SJCRH30 (cell line): Measurements from ENCODE around the gene MYL10. TPM values are rescaled to one million over a fixed set of nuclear protein-coding genes. Genes with fewer than 3 reads are reported as not detected.
"Not testable (repeated sequence)": the region's sequence is repeated elsewhere in the genome, so short reads cannot be mapped to it uniquely, and the experiment has no call there.

Experiments used
- DNase-seq, 2 experiments: peaks; one replicate each; pipeline ENCODE4 v3.0.0-alpha.2; 2015 to 2020
- H3K27ac ChIP-seq: fragments of 250-450 bp; sonication (Bioruptor Pico); 2 replicates; pipeline ENCODE4 v1.5.1; 2020; ENCODE audit warnings: mild to moderate bottlenecking, moderate library complexity
- H3K27me3 ChIP-seq: fragments of 250-450 bp; sonication (Bioruptor Pico); 2 replicates; pipeline ENCODE4 v1.5.1; 2020; ENCODE audit warnings: mild to moderate bottlenecking, moderate library complexity
- H3K36me3 ChIP-seq: fragments of 250-450 bp; sonication (Bioruptor Pico); 2 replicates; pipeline ENCODE4 v1.5.1; 2020; ENCODE audit warnings: mild to moderate bottlenecking, moderate library complexity
- H3K4me1 ChIP-seq: fragments of 250-450 bp; sonication (Bioruptor Pico); 2 replicates; pipeline ENCODE4 v1.5.1; 2020; ENCODE audit warnings: mild to moderate bottlenecking, moderate library complexity
- H3K4me3 ChIP-seq: fragments of 250-450 bp; sonication (Bioruptor Pico); 2 replicates; pipeline ENCODE4 v1.5.1; 2020; ENCODE audit warnings: mild to moderate bottlenecking, moderate library complexity
- H3K9me3 ChIP-seq: fragments of 250-450 bp; sonication (Bioruptor Pico); replicated peaks from 2 replicates; pipeline ENCODE4 v1.5.1; 2020; ENCODE audit warnings: mild to moderate bottlenecking, moderate library complexity
- total RNA-seq: library from RNA; depleted of rRNA; stranded (reverse); fragments of >200 nt; shearing (Covaris generic); gene quantifications from 2 replicates; pipeline ENCODE4 v1.2.3, GENCODE V29; 2014

MYL10 gene
- total RNA-seq, 1 experiment from 2014 or later: 3.9 TPM

DNA sequence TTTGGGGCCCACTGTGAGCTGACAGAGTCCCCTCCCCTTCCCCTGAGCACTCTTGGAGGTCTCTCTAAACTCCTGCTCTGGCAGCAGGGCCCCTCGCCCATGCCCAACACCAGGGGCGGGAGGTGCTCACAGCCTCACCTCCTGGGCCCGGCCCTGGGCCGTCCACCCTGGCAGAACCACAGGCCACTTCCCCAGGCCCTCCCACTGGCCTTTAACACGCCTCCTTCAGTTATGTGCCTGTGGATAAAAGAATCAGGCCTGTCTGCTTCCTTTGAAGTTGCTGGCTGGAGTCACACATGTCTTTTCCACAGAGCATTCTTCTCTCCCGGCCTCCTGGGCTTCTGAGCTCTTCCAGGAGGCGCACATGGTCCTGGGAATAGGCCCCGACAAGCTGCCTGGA is 10.2 kb downstream of the MYL10 start:
- Histone ChIP-seq H3K4me1 (peaks cover 23% of the 10 kb centered on the region), H3K27me3 (no peaks in the 10 kb centered on the region), H3K27ac (no peak overlapping the region), H3K9me3 (no peaks in the 10 kb centered on the region), H3K36me3 (no peaks in the 10 kb centered on the region), H3K4me3 (no peak overlapping the region)
- DNase-seq: no peak

DNA sequence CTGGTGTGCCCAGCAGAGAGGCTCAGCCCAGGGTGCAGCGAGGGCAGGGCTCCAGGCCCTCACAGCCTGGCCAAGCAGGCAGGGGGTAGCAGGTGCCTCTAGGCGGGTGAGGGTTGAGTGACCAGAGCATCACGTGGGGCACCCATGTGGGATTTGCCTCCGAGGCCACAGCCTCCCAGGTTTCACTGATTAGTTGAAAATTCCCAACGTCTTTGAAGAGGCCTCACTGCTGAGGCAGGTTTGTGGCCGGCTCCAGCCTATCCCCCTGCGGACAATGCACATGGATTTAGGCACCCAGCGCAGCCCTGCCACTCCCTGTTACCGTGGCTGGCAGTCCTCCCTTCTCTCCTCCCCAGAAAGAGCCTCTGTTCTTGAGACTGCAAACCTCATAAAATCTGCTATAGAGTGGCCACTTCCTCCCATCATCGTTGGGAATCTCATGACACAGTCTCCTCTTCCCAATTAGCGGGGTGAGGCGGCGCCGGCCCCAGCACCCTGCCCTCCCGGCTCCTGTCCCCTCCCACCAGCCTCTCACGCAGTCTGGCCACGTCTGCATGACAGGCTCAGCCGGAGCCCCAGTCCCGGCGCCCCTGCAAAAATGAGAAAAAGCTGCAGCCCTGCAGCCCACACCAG is 10.8 kb downstream of the MYL10 start:
- Histone ChIP-seq H3K27me3 (no peaks in the 10 kb centered on the region), H3K9me3 (no peaks in the 10 kb centered on the region), H3K4me1 (peaks cover 23% of the 10 kb centered on the region), H3K27ac (no peak overlapping the region), H3K36me3 (no peaks in the 10 kb centered on the region), H3K4me3 (no peak overlapping the region)
- peak in 1 of 2 experiments; percentile 36 for DNase-seq

DNA sequence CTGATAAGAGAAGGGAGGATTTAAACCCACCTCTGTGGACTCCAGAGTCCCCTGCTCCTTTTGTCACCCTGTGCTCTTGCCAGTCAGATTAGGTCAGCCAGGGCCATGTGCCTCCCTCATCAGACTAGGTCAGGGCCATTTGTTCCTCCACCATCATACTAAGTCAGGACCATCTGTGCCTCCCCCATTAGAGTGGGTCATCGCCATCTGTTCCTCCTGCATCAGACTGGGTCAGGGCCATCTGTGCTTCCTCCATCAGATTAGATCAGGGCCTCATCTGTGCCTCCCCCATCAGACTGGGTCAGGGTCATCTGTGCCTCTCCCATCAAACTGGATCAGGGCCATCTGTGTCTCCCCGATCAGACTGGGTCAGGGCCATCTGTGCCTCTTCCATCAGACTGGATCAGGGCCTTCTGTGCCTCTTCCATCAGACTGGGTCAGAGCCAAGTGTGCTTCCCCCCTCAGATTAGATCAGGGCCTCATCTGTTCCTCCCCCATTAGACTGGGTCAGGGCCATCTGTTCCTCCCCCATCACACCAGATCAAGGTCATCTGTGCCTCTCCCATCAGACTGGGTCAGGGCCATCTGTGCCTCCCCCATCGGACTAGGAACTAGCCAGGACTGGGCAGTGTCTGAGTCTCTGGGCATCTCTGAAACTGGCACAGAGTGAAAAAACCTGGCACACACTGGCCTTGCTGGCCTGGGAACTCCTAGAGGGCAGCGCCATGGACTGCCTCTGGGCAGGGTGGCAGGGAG is 11.5 kb downstream of the MYL10 start:
- Histone ChIP-seq H3K27me3 (no peaks in the 10 kb centered on the region), H3K4me3 (no peak overlapping the region), H3K36me3 (no peaks in the 10 kb centered on the region), H3K9me3 (no peaks in the 10 kb centered on the region), H3K27ac (no peak overlapping the region), H3K4me1 (peaks cover 17% of the 10 kb centered on the region)
- DNase-seq: no peak

DNA sequence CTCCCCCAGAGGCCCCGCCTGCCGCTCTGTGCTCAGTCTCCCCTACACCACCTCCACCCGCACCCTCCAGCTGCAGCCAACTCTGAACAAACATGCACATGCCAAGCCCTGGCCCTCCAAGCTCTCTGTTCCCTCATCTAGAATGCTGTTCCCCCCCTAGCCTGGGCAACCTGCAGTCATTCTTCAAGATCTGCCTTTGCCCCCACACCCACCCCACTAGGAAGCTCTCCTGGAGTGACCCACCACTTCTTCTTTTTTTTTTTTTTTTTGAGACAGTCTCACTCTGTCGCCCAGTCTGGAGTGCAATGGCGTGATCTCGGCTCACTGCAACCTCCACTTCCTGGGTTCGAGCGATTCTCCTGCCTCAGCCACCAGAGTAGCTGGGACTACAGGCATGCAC is 13.7 kb downstream of the MYL10 start:
- Histone ChIP-seq H3K27ac (peak overlapping the region; percentile 26; the same call in 1 of the 2 replicates), H3K4me1 (peaks cover 12% of the 10 kb centered on the region), H3K9me3 (no peaks in the 10 kb centered on the region), H3K27me3 (0 out of 2 replicates have a peak, but pooled peaks cover 3% of the 10 kb centered on the region), H3K4me3 (no peak overlapping the region), H3K36me3 (no peaks in the 10 kb centered on the region)
- DNase-seq: no peak

DNA sequence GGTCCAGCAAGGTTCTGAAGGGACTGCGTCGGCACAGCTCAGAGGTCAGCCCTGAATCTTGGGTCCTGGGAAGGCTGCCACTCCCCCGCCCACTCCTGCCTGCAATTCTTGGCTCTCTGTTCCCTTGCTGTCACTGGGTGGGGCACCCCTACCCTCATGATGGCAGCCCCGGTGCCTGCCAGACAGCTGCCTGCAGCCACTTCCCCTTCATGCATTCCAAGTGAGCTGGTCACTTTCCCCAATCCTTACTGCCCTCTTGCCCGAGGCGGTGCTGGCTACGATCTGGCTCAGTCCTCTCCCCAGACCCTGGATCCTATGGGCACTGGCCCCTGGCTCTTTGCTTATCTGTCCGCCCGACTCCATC is 14.2 kb downstream of the MYL10 start:
- Histone ChIP-seq H3K27me3 (0 out of 2 replicates have a peak, but pooled peaks cover 3% of the 10 kb centered on the region), H3K9me3 (no peaks in the 10 kb centered on the region), H3K4me3 (no peak overlapping the region), H3K27ac (peak overlapping the region; percentile 26; the same call in 1 of the 2 replicates), H3K4me1 (peaks cover 12% of the 10 kb centered on the region), H3K36me3 (no peaks in the 10 kb centered on the region)
- DNase-seq: peak; percentile 58 to 65

DNA sequence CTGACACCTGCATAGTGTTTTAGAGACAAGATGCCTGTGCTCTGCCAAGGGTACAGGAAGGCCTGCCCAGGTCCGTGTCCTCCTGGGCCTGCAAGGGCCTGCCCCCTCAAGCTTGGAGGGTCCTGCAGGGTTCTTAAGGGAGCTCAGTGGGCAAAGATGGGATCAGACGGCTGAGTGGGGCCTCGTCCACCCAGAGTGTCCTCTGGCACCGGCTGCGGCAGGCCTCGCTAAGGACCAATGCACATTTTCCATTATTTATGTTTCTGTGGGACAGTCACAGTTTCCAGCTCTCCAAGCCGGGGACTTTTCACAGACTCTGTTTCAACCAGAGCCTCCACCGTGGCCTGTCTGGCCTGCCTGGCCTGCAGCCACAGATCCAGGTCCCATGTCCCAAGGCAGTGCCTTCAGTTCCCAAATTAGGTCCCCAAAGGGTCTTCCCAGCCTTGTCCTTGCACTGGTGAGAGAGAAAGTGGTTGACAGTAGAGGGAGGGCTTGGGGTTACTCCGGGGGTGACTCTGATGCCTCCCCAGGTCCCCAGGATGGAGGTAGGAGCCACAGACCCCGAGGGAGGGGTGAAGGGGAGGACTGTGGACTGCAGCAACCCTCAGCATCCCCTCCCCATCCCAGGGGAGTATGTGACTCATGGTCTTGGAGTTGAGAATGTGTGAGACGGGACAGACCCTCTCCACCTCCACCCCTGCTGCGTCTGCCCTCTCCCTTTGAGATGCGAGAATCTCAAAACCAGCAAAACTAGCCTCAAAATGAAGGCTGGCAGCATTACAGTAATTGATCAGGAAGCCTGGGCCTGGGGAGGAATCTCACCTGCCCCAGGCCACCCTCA is 14.8 kb downstream of the MYL10 start:
- Histone ChIP-seq H3K27me3 (0 out of 2 replicates have a peak, but pooled peaks cover 3% of the 10 kb centered on the region), H3K4me1 (peaks cover 12% of the 10 kb centered on the region), H3K36me3 (no peaks in the 10 kb centered on the region), H3K27ac (peak overlapping the region; percentile 26; the same call in 1 of the 2 replicates), H3K4me3 (no peak overlapping the region), H3K9me3 (no peaks in the 10 kb centered on the region)
- DNase-seq: no peak

DNA sequence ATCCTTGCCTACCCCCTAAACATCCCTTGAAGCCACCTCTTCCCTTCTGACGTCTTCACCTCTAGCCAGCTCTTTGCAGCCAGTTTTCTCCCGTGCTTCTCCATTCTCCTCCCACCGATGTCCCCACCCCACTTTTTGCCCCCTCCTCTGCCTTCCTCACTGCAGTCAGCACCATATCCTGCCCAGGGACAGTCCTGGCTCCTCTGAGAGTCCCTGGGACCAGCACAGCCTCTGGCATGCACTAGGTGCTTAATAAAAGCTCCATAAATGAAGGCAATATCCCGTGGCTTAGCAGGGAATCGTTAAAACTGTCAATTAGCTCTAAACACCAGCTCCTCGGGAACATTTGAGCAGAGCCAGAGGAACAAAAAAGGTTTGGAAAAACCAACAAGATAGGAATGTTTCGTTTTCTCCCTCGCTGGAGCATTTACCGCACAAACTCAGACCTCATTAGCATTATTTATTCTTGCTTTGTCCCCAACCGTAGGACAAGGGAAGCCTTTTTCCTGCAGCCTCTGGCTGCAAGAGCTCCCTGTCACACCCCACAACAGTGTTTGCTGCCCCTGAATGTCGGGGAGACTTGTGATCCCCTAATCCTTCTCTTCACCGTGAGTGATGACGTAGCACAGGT is 16.1 kb downstream of the MYL10 start:
- Histone ChIP-seq H3K4me3 (no peak overlapping the region), H3K36me3 (no peaks in the 10 kb centered on the region), H3K27ac (no peak overlapping the region), H3K27me3 (peaks cover 3% of the 10 kb centered on the region; the same call in 1 of the 2 replicates), H3K9me3 (no peaks in the 10 kb centered on the region), H3K4me1 (peaks cover 12% of the 10 kb centered on the region)
- no peak for DNase-seq

DNA sequence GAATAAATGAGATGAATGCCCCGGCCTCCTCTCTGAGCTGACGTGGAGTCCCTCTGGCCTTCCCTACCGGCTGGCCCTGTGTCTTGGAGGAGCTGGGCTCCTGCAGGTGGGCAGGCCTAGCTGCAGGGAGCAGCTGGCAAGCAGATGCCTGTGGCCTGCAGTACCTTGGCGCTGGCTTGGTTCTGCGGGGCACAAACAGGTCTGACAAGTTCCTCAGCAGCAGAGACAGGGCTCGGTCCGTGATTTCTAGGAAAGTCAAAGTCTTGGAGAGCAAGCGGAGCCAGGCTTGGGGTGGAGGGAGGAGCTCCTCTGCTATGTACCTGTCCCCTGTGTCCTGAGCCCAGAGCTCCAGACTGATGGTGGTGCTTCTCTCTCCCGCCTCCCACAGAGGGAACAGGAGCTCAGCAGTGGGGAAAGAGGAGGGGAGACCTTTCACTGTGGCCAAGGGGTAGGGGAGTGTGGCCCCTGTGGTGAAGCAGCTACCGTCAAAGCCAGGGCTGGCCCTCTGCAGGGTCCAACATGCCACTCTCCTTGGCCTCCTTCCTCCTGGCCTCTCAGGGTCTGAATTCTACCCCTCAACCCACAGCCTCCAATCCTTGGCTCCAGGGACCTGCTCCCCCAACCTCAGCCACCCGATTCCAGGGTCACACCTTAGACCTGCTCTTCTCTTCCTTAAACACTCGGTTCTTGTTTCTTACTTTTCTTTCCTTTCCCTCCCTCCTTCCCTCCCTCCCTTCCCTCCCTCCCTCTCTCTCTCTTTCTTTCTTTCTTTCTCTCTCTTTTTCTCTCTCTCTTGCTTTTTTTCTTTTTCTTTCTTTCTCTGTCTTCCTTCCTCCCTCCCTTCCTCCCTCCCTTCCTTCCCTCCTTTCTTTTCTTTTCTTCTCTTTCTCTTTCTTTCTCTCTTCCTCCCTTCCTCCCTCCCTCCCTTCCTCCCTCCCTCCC is 20.1 kb downstream of the MYL10 start:
- no peak overlapping the region for H3K4me3 ChIP-seq
- peaks cover 3% of the 10 kb centered on the region; the same call in 1 of the 2 replicates for H3K27me3 ChIP-seq
- H3K36me3 ChIP-seq: no peaks in the 10 kb centered on the region
- no peak for DNase-seq
- H3K27ac ChIP-seq: no peak overlapping the region
- H3K4me1 ChIP-seq: no peaks in the 10 kb centered on the region
- H3K9me3 ChIP-seq: no peaks in the 10 kb centered on the region

DNA sequence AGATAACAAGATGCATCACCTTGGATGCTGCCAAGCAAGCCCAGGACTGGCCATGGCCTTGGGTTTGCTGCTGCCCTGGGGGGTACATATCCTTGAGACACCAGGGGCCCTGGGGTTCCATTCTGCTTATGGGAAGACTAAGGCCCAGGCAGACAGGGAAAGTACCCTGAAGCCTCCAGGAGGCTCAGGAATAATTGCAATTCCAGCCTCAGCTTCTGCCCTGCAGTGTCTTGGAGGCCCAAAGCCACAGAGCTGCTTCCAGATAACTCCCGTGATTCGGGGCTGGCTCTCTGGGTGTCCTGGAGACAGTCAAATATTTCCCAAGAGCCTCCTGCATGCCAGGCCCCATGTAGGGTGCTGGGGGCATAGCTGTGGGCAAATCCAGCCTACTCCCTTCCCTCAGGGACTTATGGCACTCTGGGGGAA is 22.6 kb downstream of the MYL10 start:
- Histone ChIP-seq H3K27ac (no peak overlapping the region), H3K4me3 (no peak overlapping the region), H3K9me3 (no peaks in the 10 kb centered on the region), H3K27me3 (peaks cover 1% of the 10 kb centered on the region; the same call in 1 of the 2 replicates), H3K4me1 (peaks cover 2% of the 10 kb centered on the region; the same call in 1 of the 2 replicates), H3K36me3 (no peaks in the 10 kb centered on the region)
- no peak for DNase-seq

DNA sequence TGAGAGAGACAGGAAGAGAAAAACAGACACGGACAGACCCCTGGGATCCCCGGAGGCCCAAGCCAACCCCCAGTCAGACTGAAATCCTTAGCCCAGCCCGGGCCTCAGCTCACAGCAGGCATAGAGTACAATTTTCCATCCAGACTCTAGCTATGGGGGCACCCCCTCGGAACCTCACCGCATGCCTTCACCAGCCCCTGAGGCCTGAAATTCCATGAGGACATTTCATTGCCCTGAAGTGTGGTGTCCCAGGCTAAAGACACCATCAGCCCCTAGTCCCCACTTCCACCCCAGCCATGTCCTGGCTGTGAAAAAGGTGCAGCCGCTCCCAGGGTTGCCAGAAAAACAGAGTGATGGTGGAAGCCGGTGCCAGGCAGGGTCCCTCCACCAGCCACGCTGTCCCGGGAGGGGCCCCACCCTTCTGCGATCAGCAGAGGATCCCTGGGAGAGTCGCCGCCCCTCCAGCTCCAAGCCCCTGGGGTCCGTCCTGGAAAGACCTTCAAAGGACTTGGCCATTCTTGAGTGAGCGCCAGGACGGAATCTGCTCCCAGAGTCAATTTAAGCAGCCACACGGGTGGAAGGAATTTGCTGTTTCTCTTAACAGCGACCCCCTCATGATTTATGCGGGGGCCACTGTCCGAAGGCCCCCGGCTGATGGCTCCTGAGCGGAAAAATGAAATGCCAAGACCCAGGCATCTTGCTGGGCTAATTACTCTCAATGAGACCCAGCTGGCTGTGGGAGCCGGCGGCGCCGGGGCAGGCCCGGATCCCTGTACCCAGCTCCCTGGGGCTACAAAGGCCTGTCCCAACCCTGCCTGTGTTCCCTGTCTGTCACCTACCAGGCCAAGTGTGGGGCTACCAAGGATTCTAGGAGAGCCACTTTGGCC is 23.2 kb downstream of the MYL10 start:
- H3K4me1 ChIP-seq: peaks cover 2% of the 10 kb centered on the region; the same call in 1 of the 2 replicates
- H3K9me3 ChIP-seq: no peaks in the 10 kb centered on the region

DNA sequence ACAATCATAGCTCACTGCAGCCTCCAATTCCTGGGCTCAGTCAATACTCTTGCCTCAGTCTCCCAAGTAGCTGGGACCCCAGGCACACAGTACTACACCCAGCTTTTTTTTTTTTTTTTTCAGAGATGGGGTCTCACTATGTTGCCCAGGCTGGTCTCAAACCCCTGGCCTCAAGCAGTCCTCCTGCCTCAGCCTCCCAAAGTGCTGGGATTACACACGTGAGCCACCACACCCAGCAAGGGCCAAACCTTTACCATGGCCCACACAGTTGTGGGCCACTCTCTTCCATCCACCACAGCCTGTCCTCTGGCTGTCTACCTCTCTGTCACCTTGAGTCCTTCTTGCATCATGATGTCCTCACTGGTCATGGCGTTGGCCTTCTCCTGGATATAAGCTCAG is 24.2 kb downstream of the MYL10 start:
- not testable (repeated sequence) for H3K4me3 ChIP-seq, H3K27ac ChIP-seq, H3K36me3 ChIP-seq, H3K27me3 ChIP-seq, H3K9me3 ChIP-seq, H3K4me1 ChIP-seq, DNase-seq

More for the DNA sequence above, 23.2 kb downstream of the MYL10 start:
- H3K4me3 ChIP-seq: no peak overlapping the region
- H3K36me3 ChIP-seq: no peaks in the 10 kb centered on the region
- DNase-seq: no peak
- H3K27ac ChIP-seq: no peak overlapping the region
- H3K27me3 ChIP-seq: no peaks in the 10 kb centered on the region; the same call in 1 of the 2 replicates

DNA sequence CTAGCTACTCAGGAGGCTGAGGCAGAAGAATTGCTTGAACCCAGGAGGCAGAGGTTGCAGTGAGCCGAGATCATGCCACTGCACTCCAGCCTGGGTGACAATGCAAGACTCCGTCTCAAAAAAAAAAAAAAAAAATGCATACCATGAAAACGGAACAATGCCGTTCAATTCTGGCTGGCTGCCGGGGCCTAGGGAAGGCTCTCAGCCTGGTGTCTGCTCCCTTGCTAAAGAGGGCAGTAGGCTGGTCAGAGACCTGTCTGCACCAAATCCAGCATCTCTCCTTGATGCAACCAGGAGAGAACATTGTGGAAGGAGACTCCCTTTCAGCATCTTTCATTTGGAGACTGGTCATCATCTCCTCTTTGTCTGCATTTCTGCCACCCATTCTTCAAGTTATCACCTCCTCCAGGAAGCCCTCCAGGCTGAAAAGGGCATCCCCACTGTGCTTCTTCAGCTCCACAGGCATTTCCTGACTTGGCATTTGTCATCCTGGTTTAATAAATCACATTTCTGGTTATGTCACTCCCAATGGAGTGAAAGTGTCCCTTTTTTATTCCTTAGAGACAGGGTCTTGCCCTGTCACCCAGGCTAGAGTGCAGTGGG is 24.7 kb downstream of the MYL10 start:
- no peaks in the 10 kb centered on the region for H3K36me3 ChIP-seq
- H3K27me3 ChIP-seq: peaks cover 2% of the 10 kb centered on the region; the same call in 1 of the 2 replicates
- DNase-seq: no peak
- no peak overlapping the region for H3K27ac ChIP-seq
- no peaks in the 10 kb centered on the region for H3K9me3 ChIP-seq
- peaks cover 2% of the 10 kb centered on the region; the same call in 1 of the 2 replicates for H3K4me1 ChIP-seq
- H3K4me3 ChIP-seq: no peak overlapping the region
